Gastrocnemius medialis (tissue), 4 donors: ENCODE data around the gene EMC10.

Experiments used
- CTCF ChIP-seq, 5 experiments: fragments of 450-650 bp in 3 of 5; fragments of 200-600 bp in 2 of 5; sonication (generic) in 2 of 5; IDR thresholded peaks in 4 of 5; conservative IDR thresholded peaks in 1 of 5; 1 replicate in 4 of 5; 2 replicates in 1 of 5; pipeline ENCODE4 v1.5.1; 2016 to 2019; ENCODE audit warnings: antibody characterized with exemption in 5 of 5, mild to moderate bottlenecking in 3 of 5, moderate library complexity in 3 of 5
- POLR2A ChIP-seq, 2 donors: fragments of 450-650 bp; IDR thresholded peaks; one replicate each; pipeline ENCODE4 v1.6.1; 2017; ENCODE audit warnings: antibody characterized with exemption in 2 of 2, mild to moderate bottlenecking in 2 of 2, moderate library complexity in 2 of 2

- no peak for TF ChIP-seq CTCF (IDR thresholded peaks at IDR 0.05 in 4 of 5, conservative IDR thresholded peaks at IDR 0.05 in 1 of 5)
- TF ChIP-seq POLR2A (IDR thresholded peaks at IDR 0.05): no peak
These were observed 6.6 kb downstream of the EMC10 start for GRCh38 chr19:50482916-50483315.
